ENCODE results near the gene TTR. TPM values are rescaled to one million over a fixed set of nuclear protein-coding genes. Genes with fewer than 3 reads are reported as not detected.

TTR gene
- total RNA-seq, 1 donor from 2014 or later, result not detected

- intact Hi-C loops (cut with DNase I), result loop anchor here (5.0 kb wide), 1 partner anchor 43 kb away; no protein-coding TSS in a partner anchor
- ATAC-seq, result no peak
- no peak for DNase-seq (ENCODE audit: missing footprints)
Observed at GRCh38 chr18:31634331-31634713, 42.6 kb downstream of the TTR start.

DNA sequence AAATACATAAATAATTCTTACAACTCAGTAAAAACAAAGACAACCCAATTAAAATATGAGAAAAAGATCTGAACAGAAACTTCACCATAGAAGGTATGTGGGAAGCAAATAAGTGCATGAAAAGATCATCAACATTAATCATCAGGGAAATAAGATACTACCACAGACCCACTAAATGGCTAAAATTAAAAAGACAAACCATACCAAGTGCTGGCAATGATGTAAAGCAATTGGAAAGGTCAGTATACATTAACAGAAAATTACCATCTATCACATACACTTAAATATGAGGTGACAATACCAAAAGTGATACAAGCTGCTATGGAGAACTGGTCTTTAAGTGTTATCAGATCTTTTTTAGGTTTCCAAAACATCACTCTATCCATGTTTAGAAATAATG lies 44.7 kb downstream of the TTR start:
- no peak for ATAC-seq
- intact Hi-C loops (cut with DNase I), result no loop called here
- DNase-seq (ENCODE audit: missing footprints), result no peak

DNA sequence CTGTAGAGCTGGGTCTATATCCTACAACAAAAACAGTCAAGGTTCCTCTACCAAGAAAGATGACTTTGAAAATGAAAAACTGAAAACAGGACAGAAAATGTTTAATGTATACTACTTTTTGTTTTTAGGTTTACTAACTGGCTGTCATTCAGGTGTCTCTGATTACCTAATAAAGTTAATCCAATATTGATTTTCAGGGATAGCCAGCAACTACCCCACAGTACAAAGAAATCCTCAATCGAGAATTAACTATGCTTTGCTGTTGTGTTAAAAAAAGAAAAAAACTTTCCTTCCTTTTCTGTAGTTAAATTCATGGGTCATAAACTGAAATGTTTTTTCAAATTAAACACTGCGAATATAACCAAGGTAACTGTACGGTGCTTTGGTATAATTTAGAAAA lies 45.8 kb downstream of the TTR start:
- DNase-seq (ENCODE audit: missing footprints) (no peak), ATAC-seq (no peak)
- intact Hi-C loops (cut with DNase I), result no loop called here

DNA sequence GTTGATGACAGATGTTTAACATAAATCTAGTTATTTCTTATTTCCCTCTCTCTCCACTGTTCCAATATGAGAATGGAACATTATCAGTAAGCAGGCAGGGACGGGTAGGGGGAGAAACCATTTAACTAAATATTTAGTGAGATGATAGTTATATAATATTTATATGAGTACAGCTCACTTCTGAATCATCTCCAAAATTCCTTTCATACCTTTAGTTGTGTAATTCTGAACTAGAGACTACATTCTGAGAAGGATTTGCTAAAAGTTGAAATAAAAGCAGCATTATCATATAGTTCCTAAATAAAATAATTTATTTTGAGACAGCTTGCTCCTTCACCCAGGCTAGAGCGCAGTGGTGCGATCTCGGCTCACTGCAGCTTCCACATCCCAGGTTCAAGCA lies 51.3 kb downstream of the TTR start:
- DNase-seq (ENCODE audit: missing footprints) (no peak), ATAC-seq (no peak)
- intact Hi-C loops (cut with DNase I), result no loop called here

GRCh38 chr18:31645411-31645810 lies 53.7 kb downstream of the TTR start:
- intact Hi-C loops (cut with DNase I), result no loop called here
- ATAC-seq (no peak), DNase-seq (ENCODE audit: missing footprints) (no peak)

- intact Hi-C loops (cut with DNase I), result no loop called here
- no peak for DNase-seq (ENCODE audit: missing footprints)
- no peak for ATAC-seq
Observed at GRCh38 chr18:31646332-31647126, 54.9 kb downstream of the TTR start.

DNA sequence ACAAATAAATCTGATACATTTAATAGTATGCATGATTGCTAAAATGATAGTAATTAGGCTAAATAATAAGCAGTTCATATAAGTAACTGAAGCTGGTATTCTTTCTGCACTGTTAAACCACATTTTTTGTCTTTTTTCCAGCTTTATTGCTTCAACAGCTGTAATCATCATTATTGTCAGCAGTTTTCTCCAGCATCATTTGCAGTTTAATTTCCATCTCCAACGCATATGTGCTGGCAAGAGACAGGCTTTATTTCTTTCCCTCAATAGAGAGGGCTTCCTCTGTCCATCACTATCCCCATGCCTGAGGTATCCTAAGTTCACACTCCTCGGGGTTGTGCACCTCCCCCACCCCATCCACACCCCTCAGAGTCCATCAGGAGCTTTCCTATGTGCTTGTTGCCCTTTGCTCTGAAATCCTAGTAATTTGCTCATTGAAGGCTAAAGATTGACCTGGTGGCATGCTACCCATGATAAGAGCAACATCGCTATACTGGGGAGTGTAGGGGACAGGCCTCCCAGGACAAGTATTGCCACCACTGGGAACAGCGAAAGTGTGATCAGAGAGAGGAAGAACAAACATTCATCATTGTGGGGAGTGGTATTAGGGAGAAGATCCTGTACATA lies 55.6 kb downstream of the TTR start:
- DNase-seq (ENCODE audit: missing footprints), result no peak
- intact Hi-C loops (cut with DNase I), result no loop called here
- ATAC-seq, result no peak

Other genes with a start within 250 kb of the TTR start
- not detected for gene DSG4, start 215.1 kb upstream of the TTR start, total RNA-seq
- not detected for gene DSG3, start 144.1 kb upstream of the TTR start, total RNA-seq
- 35.7 TPM for gene DSG2, start 93.7 kb upstream of the TTR start, total RNA-seq
- 9.0 TPM for gene B4GALT6, start 92.7 kb downstream of the TTR start, total RNA-seq
- gene SLC25A52, start 169.0 kb downstream of the TTR start, total RNA-seq, result not detected

Measured in Right ventricle myocardium inferior (tissue), 1 donor.